Choroid plexus epithelial cell (primary cell): ENCODE results near the gene AP2A1.

Source experiments
- DNase-seq: peaks from one replicate; pipeline ENCODE4 v3.0.0-alpha.2; 2010; ENCODE audit warnings: low read depth
- H3K4me3 ChIP-seq: 2 replicates; pipeline ENCODE4 v1.5.1; 2011; ENCODE audit warnings: low read depth, mild to moderate bottlenecking, control low read depth, low read length, moderate library complexity
- TF ChIP-seq, protein P1 (sequence below): conservative IDR thresholded peaks from 2 replicates; pipeline ENCODE4 v1.5.1; 2011; ENCODE audit warnings: low read depth, mild to moderate bottlenecking, control low read depth, inconsistent platforms, low read length, moderate library complexity

The AP2A1 gene

DNA sequence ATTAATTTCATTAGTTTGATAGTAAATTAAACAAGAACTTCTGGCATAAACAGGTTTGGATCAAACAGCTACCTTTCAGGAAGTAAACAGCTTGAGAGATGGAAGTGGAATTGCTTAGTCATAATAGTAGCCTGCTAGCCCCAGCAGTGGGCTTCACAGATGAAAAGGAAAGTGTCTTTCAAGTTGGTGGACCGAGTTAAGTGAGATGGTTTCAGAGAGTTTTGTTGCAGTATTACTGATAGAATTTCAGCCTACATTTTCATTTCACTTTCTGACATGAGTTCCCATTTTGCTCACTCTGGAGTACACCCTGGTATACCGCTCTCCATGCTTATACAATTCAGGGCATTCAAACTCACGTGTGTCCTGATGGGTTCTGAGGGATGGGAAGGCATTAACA lies 82.1 kb downstream of the AP2A1 start:
- no peak for DNase-seq
- TF ChIP-seq, protein P1, sequence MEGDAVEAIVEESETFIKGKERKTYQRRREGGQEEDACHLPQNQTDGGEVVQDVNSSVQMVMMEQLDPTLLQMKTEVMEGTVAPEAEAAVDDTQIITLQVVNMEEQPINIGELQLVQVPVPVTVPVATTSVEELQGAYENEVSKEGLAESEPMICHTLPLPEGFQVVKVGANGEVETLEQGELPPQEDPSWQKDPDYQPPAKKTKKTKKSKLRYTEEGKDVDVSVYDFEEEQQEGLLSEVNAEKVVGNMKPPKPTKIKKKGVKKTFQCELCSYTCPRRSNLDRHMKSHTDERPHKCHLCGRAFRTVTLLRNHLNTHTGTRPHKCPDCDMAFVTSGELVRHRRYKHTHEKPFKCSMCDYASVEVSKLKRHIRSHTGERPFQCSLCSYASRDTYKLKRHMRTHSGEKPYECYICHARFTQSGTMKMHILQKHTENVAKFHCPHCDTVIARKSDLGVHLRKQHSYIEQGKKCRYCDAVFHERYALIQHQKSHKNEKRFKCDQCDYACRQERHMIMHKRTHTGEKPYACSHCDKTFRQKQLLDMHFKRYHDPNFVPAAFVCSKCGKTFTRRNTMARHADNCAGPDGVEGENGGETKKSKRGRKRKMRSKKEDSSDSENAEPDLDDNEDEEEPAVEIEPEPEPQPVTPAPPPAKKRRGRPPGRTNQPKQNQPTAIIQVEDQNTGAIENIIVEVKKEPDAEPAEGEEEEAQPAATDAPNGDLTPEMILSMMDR = no peak
- no peak overlapping the region for H3K4me3 ChIP-seq

DNA sequence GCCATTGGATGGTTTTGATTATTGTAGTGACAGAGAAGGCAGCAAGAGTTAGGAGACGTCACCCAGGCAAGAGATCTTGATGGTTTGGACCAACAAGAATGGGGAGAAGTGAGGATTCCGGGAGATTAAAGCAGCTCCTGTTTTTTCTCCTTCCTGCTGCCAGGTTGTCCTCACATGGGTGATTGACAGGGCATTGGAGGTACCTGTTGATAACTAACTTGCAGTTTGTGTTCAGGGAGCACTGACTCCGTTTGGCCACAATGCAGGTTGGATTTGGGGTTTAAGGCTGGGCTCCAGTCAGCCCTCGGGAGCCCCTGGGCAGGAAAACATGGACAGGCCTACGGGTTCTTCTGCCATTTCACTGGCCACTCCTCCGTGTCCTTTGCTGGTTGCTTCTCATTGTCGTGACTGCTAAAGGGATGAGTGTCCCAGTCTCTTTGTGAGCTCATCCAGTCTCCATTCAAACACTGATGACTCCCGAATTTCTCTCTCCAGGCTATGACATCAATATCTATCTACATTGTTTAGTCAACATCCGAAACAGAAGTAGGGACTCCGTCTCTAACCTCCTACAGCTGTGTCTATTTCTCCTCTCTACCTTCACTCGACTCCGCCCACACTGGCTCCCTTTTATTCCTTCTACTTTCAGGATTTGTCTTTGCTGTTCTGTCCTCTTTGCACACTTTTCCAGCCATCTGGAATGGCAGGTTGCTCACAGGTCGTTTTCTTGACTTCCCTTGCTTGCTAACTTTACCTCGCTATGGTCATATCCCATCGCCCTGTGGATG lies 82.8 kb downstream of the AP2A1 start:
- no peak for DNase-seq
- TF ChIP-seq, protein P1 = no peak
- peak overlapping the region; percentile 93 for H3K4me3 ChIP-seq

DNA sequence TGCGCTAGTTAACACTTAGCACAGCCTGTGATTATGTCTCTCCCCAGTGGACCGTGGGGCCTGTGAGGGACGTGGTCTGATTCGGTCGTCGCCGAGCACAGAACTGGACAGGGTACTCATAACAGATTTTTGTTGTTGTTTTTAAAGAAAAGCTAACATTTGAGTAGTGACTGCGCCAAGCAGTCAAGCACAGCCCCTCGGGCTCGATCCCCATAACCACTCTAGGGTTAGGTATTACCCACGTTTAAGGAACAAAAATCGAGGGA lies 83.4 kb downstream of the AP2A1 start:
- TF ChIP-seq, protein P1 = no peak
- DNase-seq = no peak
- peak overlapping the region; percentile 93 for H3K4me3 ChIP-seq

DNA sequence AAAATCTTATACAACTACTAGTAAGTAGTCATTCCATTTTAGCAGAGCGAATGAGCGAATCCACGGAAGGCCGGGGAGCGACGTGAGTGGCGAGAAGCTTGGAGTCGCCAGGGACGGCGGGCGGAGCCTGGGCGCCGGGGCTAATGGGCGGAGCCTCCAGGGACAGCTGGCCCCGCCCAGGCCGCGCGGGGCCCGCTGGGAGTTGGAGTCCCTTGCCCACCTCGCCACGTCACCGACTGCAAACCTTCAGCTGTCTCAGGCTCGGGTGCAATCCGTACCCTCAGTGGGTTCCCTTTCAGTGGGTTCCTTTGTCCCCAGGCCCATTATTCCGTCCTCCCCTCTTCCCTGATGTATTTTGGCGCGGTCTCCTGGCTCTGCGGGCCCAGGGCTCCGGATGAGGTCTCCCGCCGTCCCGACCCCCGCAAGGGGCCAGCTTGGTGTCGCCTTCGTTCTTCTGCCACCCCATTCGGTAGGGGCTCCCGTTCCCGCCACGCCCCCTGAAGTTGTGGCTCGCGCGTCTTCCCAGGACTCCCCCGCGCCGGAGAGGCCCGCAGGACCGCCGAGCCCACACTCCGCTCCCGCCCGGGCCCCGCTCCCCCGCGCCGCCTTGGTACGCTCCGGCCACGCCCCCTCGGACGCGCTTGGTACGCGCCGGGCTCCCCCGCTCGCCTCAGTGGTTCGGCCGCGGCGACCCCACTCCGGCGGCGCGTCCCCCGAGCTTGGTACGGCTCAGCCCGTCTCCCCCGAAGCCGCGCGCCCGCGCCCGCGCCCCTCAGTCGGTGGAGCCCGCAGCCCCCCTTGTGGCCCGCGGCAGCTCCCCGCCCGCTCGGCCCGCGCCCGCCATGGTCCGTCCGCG lies 83.9 kb downstream of the AP2A1 start, which contains the start of gene PTOV1:
TSS of gene PTOV1 (plus strand) at position 673 of the 856 bp plus-strand sequence.
- TF ChIP-seq, protein P1 = no peak
- DNase-seq = peak; percentile 95
- H3K4me3 ChIP-seq = peak within 1 kb of the TSS; percentile 93

DNA sequence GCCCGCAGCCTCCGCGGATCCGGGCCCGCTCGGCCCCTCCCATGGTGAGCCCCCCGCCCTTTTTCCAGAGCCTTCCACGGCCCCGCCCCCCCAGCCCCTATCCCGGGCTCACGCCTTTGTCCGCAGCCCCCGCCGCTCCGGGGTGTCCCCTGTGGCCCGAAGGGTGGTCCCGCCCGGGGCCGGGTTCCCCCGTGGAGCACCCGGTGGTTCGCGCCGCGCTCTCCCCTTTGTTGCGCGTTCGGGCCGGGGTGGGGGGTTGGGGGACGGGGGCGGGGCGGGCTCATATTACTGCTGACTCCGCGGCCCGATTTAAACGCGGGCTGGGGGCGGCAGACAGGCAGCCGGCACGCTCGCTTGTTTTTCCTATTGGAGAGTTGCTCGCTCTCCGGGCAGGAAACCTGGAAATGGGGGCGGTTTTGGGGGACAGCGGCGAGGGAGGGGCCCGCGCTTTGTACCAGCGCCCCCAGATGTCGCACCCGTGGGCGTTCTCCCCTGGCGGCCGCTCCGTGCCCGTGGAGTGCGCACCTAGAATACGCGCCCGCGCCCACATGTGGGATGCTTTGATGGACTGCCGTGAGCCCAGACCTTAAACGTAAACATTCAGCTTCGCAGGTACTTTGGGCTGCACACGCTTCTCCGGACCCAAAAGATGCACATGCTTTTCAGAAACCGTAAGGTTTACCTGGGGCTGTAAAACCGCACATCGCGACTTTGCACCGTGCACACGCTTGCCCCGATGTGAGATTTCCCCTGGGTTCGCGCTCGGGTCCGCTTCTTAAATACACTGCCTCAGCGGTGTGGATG lies 84.9 kb downstream of the AP2A1 start:
- no peak for DNase-seq
- peak overlapping the region; percentile 93 for H3K4me3 ChIP-seq
- TF ChIP-seq, protein P1 = no peak

DNA sequence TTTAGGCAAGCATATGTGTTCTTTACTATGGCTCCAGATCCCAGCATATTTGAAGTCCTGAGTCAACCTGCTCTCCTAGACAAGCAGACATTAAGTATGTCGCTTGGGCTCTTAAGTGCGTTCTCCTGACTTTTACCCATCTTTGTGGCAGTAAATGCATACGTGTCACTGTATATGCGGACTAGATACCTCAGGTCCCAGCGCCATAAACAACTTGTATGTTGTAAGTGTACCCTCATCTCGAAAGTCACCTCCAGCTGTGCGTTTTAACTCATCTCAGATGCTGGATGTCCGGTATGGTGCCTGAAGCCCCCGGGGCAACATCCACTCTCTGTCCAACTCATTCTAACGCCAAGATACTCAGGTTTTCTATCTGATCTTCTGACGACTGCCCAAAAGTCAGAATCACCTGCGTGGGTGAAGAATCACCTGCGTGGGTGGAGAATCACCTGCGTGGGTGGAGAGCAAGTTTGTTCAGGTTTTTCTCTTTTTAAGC lies 85.9 kb downstream of the AP2A1 start:
- TF ChIP-seq, protein P1 = no peak
- DNase-seq = no peak
- H3K4me3 ChIP-seq = peak overlapping the region; percentile 93
